ENCODE results near the gene CNTNAP2.

CNTNAP2 gene

GRCh38 chr7:146874722-146875121 lies 758.1 kb downstream of the CNTNAP2 start:
- TF ChIP-seq CTCF (IDR thresholded peaks at IDR 0.05; ENCODE audit: control insufficient read depth, extremely low read depth, insufficient read depth): no peak
- DNase-seq (ENCODE audit: low read depth): no peak
- H3K4me3 ChIP-seq (ENCODE audit: low read depth, low read length): no peak overlapping the region

- TF ChIP-seq CTCF (IDR thresholded peaks at IDR 0.05; ENCODE audit: control insufficient read depth, extremely low read depth, insufficient read depth): no peak
- no peak overlapping the region for H3K4me3 ChIP-seq (ENCODE audit: low read depth, low read length)
- no peak for DNase-seq (ENCODE audit: low read depth)
Measured at GRCh38 chr7:146875237-146875785, 758.7 kb downstream of the CNTNAP2 start.

- H3K4me3 ChIP-seq (ENCODE audit: low read depth, low read length): no peak overlapping the region
- TF ChIP-seq CTCF (IDR thresholded peaks at IDR 0.05; ENCODE audit: control insufficient read depth, extremely low read depth, insufficient read depth): no peak
- no peak for DNase-seq (ENCODE audit: low read depth)
Measured at GRCh38 chr7:146875981-146876380, 759.4 kb downstream of the CNTNAP2 start.

- DNase-seq (ENCODE audit: low read depth): no peak
- no peak overlapping the region for H3K4me3 ChIP-seq (ENCODE audit: low read depth, low read length)
- no peak for TF ChIP-seq CTCF (IDR thresholded peaks at IDR 0.05; ENCODE audit: control insufficient read depth, extremely low read depth, insufficient read depth)
Measured at GRCh38 chr7:146876411-146876810, 759.8 kb downstream of the CNTNAP2 start.

GRCh38 chr7:146878901-146879300 lies 762.3 kb downstream of the CNTNAP2 start:
- no peak for TF ChIP-seq CTCF (IDR thresholded peaks at IDR 0.05; ENCODE audit: control insufficient read depth, extremely low read depth, insufficient read depth)
- DNase-seq (ENCODE audit: low read depth): no peak
- no peak overlapping the region for H3K4me3 ChIP-seq (ENCODE audit: low read depth, low read length)

- no peak for TF ChIP-seq CTCF (IDR thresholded peaks at IDR 0.05; ENCODE audit: control insufficient read depth, extremely low read depth, insufficient read depth)
- DNase-seq (ENCODE audit: low read depth): no peak
- H3K4me3 ChIP-seq (ENCODE audit: low read depth, low read length): no peak overlapping the region
Measured at GRCh38 chr7:146885231-146885630, 768.6 kb downstream of the CNTNAP2 start.

GRCh38 chr7:146889806-146890555 lies 773.4 kb downstream of the CNTNAP2 start:
- DNase-seq (ENCODE audit: low read depth): no peak
- TF ChIP-seq CTCF (IDR thresholded peaks at IDR 0.05; ENCODE audit: control insufficient read depth, extremely low read depth, insufficient read depth): no peak
- H3K4me3 ChIP-seq (ENCODE audit: low read depth, low read length): no peak overlapping the region
